Ishikawa (cell line): Measurements from ENCODE around the gene MAEA.

Experiments
- CEBPB ChIP-seq: IDR thresholded peaks from 2 replicates; pipeline ENCODE4 v1.6.1; 2012
- CREB1 ChIP-seq: IDR thresholded peaks from 2 replicates; pipeline ENCODE4 v1.6.1; 2012; ENCODE audit warnings: low read depth
- EP300 ChIP-seq: IDR thresholded peaks from 2 replicates; pipeline ENCODE4 v1.6.1; 2012; ENCODE audit warnings: borderline replicate concordance
- FOXM1 ChIP-seq: IDR thresholded peaks from 2 replicates; pipeline ENCODE4 v1.6.1; 2012; ENCODE audit warnings: low read depth, borderline replicate concordance
- NFIC ChIP-seq: IDR thresholded peaks from 2 replicates; pipeline ENCODE4 v1.6.1; 2012
- RAD21 ChIP-seq: IDR thresholded peaks from 2 replicates; pipeline ENCODE4 v1.6.1; 2012; ENCODE audit warnings: low read depth
- REST ChIP-seq: IDR thresholded peaks from 2 replicates; pipeline ENCODE4 v1.6.1; 2012; ENCODE audit warnings: low read depth, mild to moderate bottlenecking
- TAF1 ChIP-seq: IDR thresholded peaks from 2 replicates; pipeline ENCODE4 v1.6.1; 2012; ENCODE audit warnings: low read depth, mild to moderate bottlenecking
- TEAD4 ChIP-seq: IDR thresholded peaks from 2 replicates; pipeline ENCODE4 v1.6.1; 2012
- TF ChIP-seq, protein P1 (sequence below): IDR thresholded peaks from 2 replicates; pipeline ENCODE4 v1.6.1; 2012

- no peak for TF ChIP-seq NFIC
- TF ChIP-seq CEBPB: no peak
- TF ChIP-seq TAF1: no peak
- TF ChIP-seq CREB1: no peak
- no peak for TF ChIP-seq RAD21
- no peak for TF ChIP-seq REST
- TF ChIP-seq TEAD4: no peak
- TF ChIP-seq EP300: no peak
- TF ChIP-seq, protein P1, sequence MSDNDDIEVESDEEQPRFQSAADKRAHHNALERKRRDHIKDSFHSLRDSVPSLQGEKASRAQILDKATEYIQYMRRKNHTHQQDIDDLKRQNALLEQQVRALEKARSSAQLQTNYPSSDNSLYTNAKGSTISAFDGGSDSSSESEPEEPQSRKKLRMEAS: no peak
- TF ChIP-seq FOXM1: no peak
Observed at GRCh38 chr4:1355378-1355777, 65.7 kb downstream of the MAEA start.
